H9 (cell line): ENCODE results near the gene CGA. TPM values are rescaled to one million over a fixed set of nuclear protein-coding genes. Genes with fewer than 3 reads are reported as not detected.

Source experiments
- DNase-seq: peaks from one replicate; pipeline ENCODE4 v3.0.0-alpha.2; 2017
- H2AFZ ChIP-seq: one replicate; pipeline ENCODE4 v1.6.1; 2013; ENCODE audit warnings: mild to moderate bottlenecking, low read length, control low read depth, moderate library complexity
- H2AK5ac ChIP-seq: 2 replicates; pipeline ENCODE4 v1.6.1; 2013; ENCODE audit warnings: low read length, control low read depth, mixed read lengths; ENCODE audit not compliant: insufficient read length
- H2BK120ac ChIP-seq: one replicate; pipeline ENCODE4 v1.6.1; 2013; ENCODE audit warnings: low read depth, mild to moderate bottlenecking, low read length, control low read depth, inconsistent platforms; ENCODE audit not compliant: poor library complexity, severe bottlenecking
- H2BK12ac ChIP-seq: 2 replicates; pipeline ENCODE4 v1.6.1; 2013; ENCODE audit warnings: low read length, control low read depth, mixed read lengths, low read depth; ENCODE audit not compliant: insufficient read length
- H2BK15ac ChIP-seq: 2 replicates; pipeline ENCODE4 v1.6.1; 2013; ENCODE audit warnings: low read depth, low read length, control low read depth
- H2BK20ac ChIP-seq: one replicate; pipeline ENCODE4 v1.6.1; 2013; ENCODE audit warnings: low read depth, mild to moderate bottlenecking, low read length, control low read depth, inconsistent platforms; ENCODE audit not compliant: poor library complexity, severe bottlenecking
- H2BK5ac ChIP-seq: 2 replicates; pipeline ENCODE4 v1.6.1; 2013; ENCODE audit warnings: low read length, control low read depth, mixed read lengths; ENCODE audit not compliant: insufficient read length
- H3K14ac ChIP-seq: 2 replicates; pipeline ENCODE4 v1.6.1; 2013; ENCODE audit warnings: low read length, control low read depth; ENCODE audit not compliant: insufficient read depth
- H3K18ac ChIP-seq: 2 replicates; pipeline ENCODE4 v1.6.1; 2013; ENCODE audit warnings: low read depth, mild to moderate bottlenecking, mixed read lengths, low read length, control low read depth; ENCODE audit not compliant: insufficient read length
- H3K23ac ChIP-seq: 2 replicates; pipeline ENCODE4 v1.6.1; 2013; ENCODE audit warnings: low read length, control low read depth, mixed read lengths, low read depth; ENCODE audit not compliant: insufficient read length
- H3K23me2 ChIP-seq: 2 replicates; pipeline ENCODE4 v1.6.1; 2013; ENCODE audit warnings: low read depth, mild to moderate bottlenecking, mixed read lengths, low read length, control low read depth; ENCODE audit not compliant: insufficient read length, poor library complexity, severe bottlenecking
- H3K27ac ChIP-seq: 2 replicates; pipeline ENCODE4 v1.5.1; 2013; ENCODE audit warnings: low read length, control low read depth, mixed read lengths, low read depth; ENCODE audit not compliant: insufficient read length
- H3K27me3 ChIP-seq: 2 replicates; pipeline ENCODE4 v1.6.1; 2013; ENCODE audit warnings: low read length, control low read depth, inconsistent platforms; ENCODE audit not compliant: insufficient read depth
- H3K4ac ChIP-seq: 2 replicates; pipeline ENCODE4 v1.6.1; 2013; ENCODE audit warnings: low read depth, mild to moderate bottlenecking, control low read depth, inconsistent platforms, low read length, moderate library complexity
- H3K4me1 ChIP-seq: 2 replicates; pipeline ENCODE4 v1.6.1; 2013; ENCODE audit warnings: low read length, control low read depth, inconsistent platforms; ENCODE audit not compliant: insufficient read depth
- H3K4me2 ChIP-seq: 2 replicates; pipeline ENCODE4 v1.6.1; 2013; ENCODE audit warnings: low read length, control low read depth, mixed read lengths; ENCODE audit not compliant: insufficient read length, insufficient read depth
- H3K56ac ChIP-seq: 2 replicates; pipeline ENCODE4 v1.6.1; 2013; ENCODE audit warnings: low read depth, mild to moderate bottlenecking, mixed read lengths, low read length, control low read depth; ENCODE audit not compliant: insufficient read length
- H3K79me1 ChIP-seq: 2 replicates; pipeline ENCODE4 v1.6.1; 2013; ENCODE audit warnings: low read depth, mild to moderate bottlenecking, moderate library complexity, low read length, control low read depth, inconsistent platforms; ENCODE audit not compliant: insufficient read depth, poor library complexity, severe bottlenecking
- H3K79me2 ChIP-seq: 2 replicates; pipeline ENCODE4 v1.6.1; 2013; ENCODE audit warnings: low read length, control low read depth, inconsistent platforms; ENCODE audit not compliant: insufficient read depth
- H3K9ac ChIP-seq: 2 replicates; pipeline ENCODE4 v1.6.1; 2013; ENCODE audit warnings: low read length, control low read depth, mixed read lengths; ENCODE audit not compliant: insufficient read length; ENCODE audit errors: extremely low read depth
- H3K9me3 ChIP-seq: one replicate; pipeline ENCODE4 v1.6.1; 2013; ENCODE audit warnings: low read depth, low read length, inconsistent platforms; ENCODE audit not compliant: control insufficient read depth
- H3T11ph ChIP-seq: one replicate; pipeline ENCODE4 v1.6.1; 2013; ENCODE audit warnings: mild to moderate bottlenecking, low read length, control low read depth, inconsistent platforms
- H4K20me1 ChIP-seq: one replicate; pipeline ENCODE4 v1.6.1; 2013; ENCODE audit not compliant: control insufficient read depth, insufficient read length, insufficient read depth
- H4K5ac ChIP-seq: 2 replicates; pipeline ENCODE4 v1.6.1; 2013; ENCODE audit warnings: low read depth, mild to moderate bottlenecking, mixed read lengths, low read length, control low read depth; ENCODE audit not compliant: insufficient read length
- H4K8ac ChIP-seq: replicated peaks from 2 replicates; pipeline ENCODE4 v1.6.1; 2013; ENCODE audit warnings: low read length, control low read depth, mixed read lengths, low read depth; ENCODE audit not compliant: insufficient read length
- H4K91ac ChIP-seq: 2 replicates; pipeline ENCODE4 v1.6.1; 2013; ENCODE audit warnings: low read depth, mild to moderate bottlenecking, moderate library complexity, mixed read lengths, low read length, control low read depth; ENCODE audit not compliant: insufficient read length
- H3K27ac Mint-ChIP-seq, 3 experiments: 2 replicates in 2 of 3; 3 replicates in 1 of 3; pipeline ENCODE4 v1.8.0; 2020 to 2021; ENCODE audit warnings: mixed read lengths in 3 of 3, mild to moderate bottlenecking in 1 of 3, moderate library complexity in 1 of 3
- H3K27me3 Mint-ChIP-seq: 2 replicates; pipeline ENCODE4 v1.8.0; 2021; ENCODE audit warnings: low read depth, mild to moderate bottlenecking, moderate library complexity, mixed read lengths
- H3K36me3 Mint-ChIP-seq, 3 experiments: 2 replicates in 2 of 3; 3 replicates in 1 of 3; pipeline ENCODE4 v1.8.0; 2020 to 2021; ENCODE audit warnings: low read depth in 3 of 3, mixed read lengths in 3 of 3; ENCODE audit not compliant: insufficient read depth in 1 of 3
- H3K4me1 Mint-ChIP-seq, 2 experiments: 2 replicates each; pipeline ENCODE4 v1.8.0; 2020; ENCODE audit warnings: mixed read lengths in 2 of 2
- H3K4me3 Mint-ChIP-seq, 2 experiments: 2 replicates in 1 of 2; 3 replicates in 1 of 2; pipeline ENCODE4 v1.8.0; 2020 to 2021; ENCODE audit warnings: mild to moderate bottlenecking in 2 of 2, mixed read lengths in 2 of 2, moderate library complexity in 1 of 2
- H3K9me3 Mint-ChIP-seq, 2 experiments: 2 replicates in 1 of 2; 3 replicates in 1 of 2; pipeline ENCODE4 v1.8.0; 2020; ENCODE audit warnings: mild to moderate bottlenecking in 2 of 2, mixed read lengths in 2 of 2, moderate library complexity in 1 of 2
- CTCF ChIP-seq: fragments of 200-600 bp; sonication (generic); conservative IDR thresholded peaks from 3 replicates; pipeline ENCODE4 v1.8.0; 2021; ENCODE audit warnings: antibody characterized with exemption, mild to moderate bottlenecking
- WGBS: extraction: QIAGEN DNeasy Blood & Tissue Kit; methylation state at CpG from one replicate; pipeline ENCODE4 v1.1.7; 2013; ENCODE audit warnings: missing lambda C conversion rate, low lambda C conversion rate, mixed read lengths; ENCODE audit not compliant: insufficient read length; ENCODE audit errors: extremely low coverage; 5-methylcytosine and 5-hydroxymethylcytosine counted together
- total RNA-seq: library from RNA; stranded (reverse); gene quantifications from 2 replicates; pipeline ENCODE4 v1.2.1, GENCODE V29; 2021

CGA gene
- total RNA-seq, 1 experiment from 2014 or later, result not detected

- Histone ChIP-seq H3K9ac (no peak overlapping the region), H3K27me3 (no peaks in the 10 kb centered on the region), H2BK120ac (no peak overlapping the region), H2BK5ac (no peak overlapping the region), H4K20me1 (no peaks in the 10 kb centered on the region), H2BK20ac (no peak overlapping the region), H3K14ac (no peak overlapping the region), H2AK5ac (no peak overlapping the region), H2BK12ac (no peak overlapping the region), H4K8ac (no peak overlapping the region), H3K23ac (no peak overlapping the region), H3K56ac (no peak overlapping the region), H4K91ac (no peak overlapping the region), H3K18ac (no peak overlapping the region), H3K9me3 (no peaks in the 10 kb centered on the region), H2BK15ac (no peak overlapping the region), H3K79me2 (no peaks in the 10 kb centered on the region), H3K4ac (no peak overlapping the region), H3K4me1 (no peaks in the 10 kb centered on the region), H3K23me2 (no peaks in the 10 kb centered on the region), H4K5ac (no peak overlapping the region), H3K79me1 (no peaks in the 10 kb centered on the region), H2AFZ (no peak overlapping the region), H3T11ph (no peak overlapping the region), H3K4me2 (no peak overlapping the region), H3K27ac (no peak overlapping the region)
- Mint-ChIP-seq H3K4me3 (no peak overlapping the region), H3K9me3 (peaks cover 0 to 2% of the 10 kb centered on the region in 2 experiments; a peak in 2 of 5 replicates), H3K4me1 (no peaks in the 10 kb centered on the region), H3K36me3 (0 out of 7 replicates have a peak, but pooled peaks cover 0 to 2% (median 0%) of the 10 kb centered on the region in 3 experiments), H3K27ac (no peak overlapping the region), H3K27me3 (no peaks in the 10 kb centered on the region; the same call in 1 of the 2 replicates)
- DNase-seq, result no peak
- TF ChIP-seq CTCF, result no peak
- WGBS, result no CpG with 5 or more reads among the region's 2 CpGs
These were observed 32.8 kb upstream of the CGA start for GRCh38 chr6:87127737-87128136.
